Psoas muscle (tissue), 8 donors: ENCODE data around the gene IARS1. TPM values are rescaled to one million over a fixed set of nuclear protein-coding genes. Genes with fewer than 3 reads are reported as not detected.
A peak's percentile ranks its signal among the peaks of the same experiment; 100 is the strongest.

ENCODE experiments used
- ATAC-seq, 4 donors: fragments of 200-7000 bp; cut with Tn5 transposase; one replicate each; pipeline ENCODE4 v1.9.1; 2020; ENCODE audit warnings: moderate library complexity in 3 of 4, mild to moderate bottlenecking in 2 of 4
- DNase-seq, 2 donors: peaks; one replicate each; pipeline ENCODE4 v3.0.0-alpha.2; 2020
- H3K27ac ChIP-seq: fragments of 200-600 bp; one replicate; pipeline ENCODE4 v1.8.0; 2022
- H3K27me3 ChIP-seq, 3 donors: fragments of 200-600 bp in 1 of 3; one replicate each; pipeline versions ENCODE4 v1.6.1 to v1.8.0; 2013 to 2022; ENCODE audit warnings: low read length in 2 of 3, mild to moderate bottlenecking in 2 of 3, moderate library complexity in 1 of 3; ENCODE audit not compliant: insufficient read depth in 3 of 3
- H3K36me3 ChIP-seq, 2 donors: fragments of 200-600 bp in 1 of 2; one replicate each; pipeline versions ENCODE4 v1.6.1 to v1.8.0; 2013 to 2022; ENCODE audit warnings: low read depth in 1 of 2, mild to moderate bottlenecking in 1 of 2, moderate library complexity in 1 of 2; ENCODE audit not compliant: insufficient read depth in 1 of 2
- H3K4me1 ChIP-seq: fragments of 200-600 bp; one replicate; pipeline ENCODE4 v1.8.0; 2022
- H3K4me3 ChIP-seq: fragments of 200-600 bp; one replicate; pipeline ENCODE4 v1.8.0; 2022; ENCODE audit warnings: mild to moderate bottlenecking
- H3K9me3 ChIP-seq: fragments of 200-600 bp; one replicate; pipeline ENCODE4 v1.8.0; 2022
- CTCF ChIP-seq: fragments of 200-600 bp; IDR thresholded peaks from one replicate; pipeline ENCODE4 v1.8.0; 2022; ENCODE audit warnings: antibody characterized with exemption
- WGBS, 3 donors: extraction: QIAGEN DNeasy Blood & Tissue Kit; methylation state at CpG; one replicate each; pipeline versions ENCODE4 v1.1.6 to v1.1.7; 2013; 5-methylcytosine and 5-hydroxymethylcytosine counted together
- intact Hi-C, 2 donors: fragments of 100-400 bp; cut with DNase I; formaldehyde crosslinking; loops; one replicate each; pipeline versions ENCODE4 v1.11.0 to v1.14.2; 2022
- polyA plus RNA-seq, 3 donors: library from polyadenylated mRNA; stranded (reverse); fragments of 200-250 nt; gene quantifications; one replicate each; pipeline ENCODE4 v1.2.3, GENCODE V29; 2013
- total RNA-seq, 4 donors: library from RNA; stranded (reverse); fragmentation: NEBNext Ultra II Directional in 2 of 4; extraction: Animal tissue kit (Norgen Biotek cat#: 25700) in 2 of 4; gene quantifications; one replicate each; pipeline versions ENCODE4 v1.2.1 to v1.2.4, GENCODE V29; 2021 to 2023
- donor health status: healthy with polysubstance abuse.
- donor health status: DM: no; HTN: no; CAD: no; lungs with moderate emphysema.
- donor health status: Bipolar disorder and iron deficiency.
- donor health status: healthy.
- donor health status: DM: yes; HTN: yes; CAD: no.
- donor health status: DM: no; HTN: no; CAD: no.
- donor health status: DM: no; HTN: no; CAD: no.
- donor health status: DM: yes; HTN: yes; CAD: no.

The IARS1 gene
- total and polyA plus RNA-seq, 7 donors: 45.6 to 183 (median 98.5) TPM

- TF ChIP-seq CTCF: no peak
- DNase-seq (no peak), ATAC-seq (no peak)
- 75 to 90% (median 84%) methylated on average over 3 of the region's 3 CpGs for WGBS, 3 donors
- H3K36me3 ChIP-seq: peaks cover 2 to 53% of the 10 kb centered on the region in 2 donors
- intact Hi-C loops: no loop called here
- H3K9me3 ChIP-seq: no peaks in the 10 kb centered on the region
- no peak overlapping the region for H3K4me3 ChIP-seq
- peaks cover 4% of the 10 kb centered on the region for H3K4me1 ChIP-seq
- no peaks in the 10 kb centered on the region for H3K27me3 ChIP-seq
- no peak overlapping the region for H3K27ac ChIP-seq
Observed at GRCh38 chr9:92332577-92333281, 39.2 kb upstream of the IARS1 start.

DNA sequence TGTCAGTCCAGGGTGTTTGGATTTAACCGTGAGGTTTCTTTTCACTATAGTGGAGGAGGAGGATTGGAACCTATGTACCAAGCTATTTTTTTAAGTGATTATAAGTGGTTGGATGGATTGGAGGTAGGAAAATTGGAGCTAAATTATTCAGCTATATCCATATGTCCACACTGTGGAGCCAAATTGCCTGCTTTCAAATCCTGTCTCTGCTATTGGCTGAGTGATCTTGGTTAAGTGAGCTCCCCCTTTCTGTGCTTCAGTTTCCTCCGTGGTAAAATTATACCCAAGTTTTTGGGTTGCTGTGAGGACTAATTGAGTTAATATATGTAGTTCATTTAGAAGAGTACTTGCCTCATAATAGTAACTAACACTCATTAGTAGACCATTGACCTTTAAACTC lies 34.7 kb upstream of the IARS1 start:
- Histone ChIP-seq H3K27ac (no peak overlapping the region), H3K27me3 (no peaks in the 10 kb centered on the region), H3K9me3 (no peaks in the 10 kb centered on the region), H3K4me3 (no peak overlapping the region), H3K36me3 (peaks cover 2 to 11% of the 10 kb centered on the region in 2 donors), H3K4me1 (peaks cover 29% of the 10 kb centered on the region)
- ATAC-seq (no peak), DNase-seq (no peak)
- no peak for TF ChIP-seq CTCF
- WGBS, 3 donors: 41 to 46% (median 43%) methylated on average over 2 of the region's 2 CpGs
- intact Hi-C loops: loop anchor here (5.0 to 10.0 kb wide), 2 partner anchors 307 to 309 kb away; no protein-coding TSS in a partner anchor

GRCh38 chr9:92327283-92327850 lies 33.9 kb upstream of the IARS1 start:
- peak overlapping the region; percentile 86 for H3K4me3 ChIP-seq
- TF ChIP-seq CTCF: no peak
- peaks cover 29% of the 10 kb centered on the region for H3K4me1 ChIP-seq
- no peaks in the 10 kb centered on the region for H3K9me3 ChIP-seq
- 66 to 77% (median 66%) methylated on average over 2 of the region's 2 CpGs for WGBS, 3 donors
- H3K27ac ChIP-seq: no peak overlapping the region
- ATAC-seq (no peak), DNase-seq (no peak)
- peaks cover 4 to 13% of the 10 kb centered on the region in 2 donors for H3K36me3 ChIP-seq
- H3K27me3 ChIP-seq: no peaks in the 10 kb centered on the region
- intact Hi-C loops: loop anchor here (5.0 to 10.0 kb wide), 2 partner anchors 307 to 310 kb away; no protein-coding TSS in a partner anchor

DNA sequence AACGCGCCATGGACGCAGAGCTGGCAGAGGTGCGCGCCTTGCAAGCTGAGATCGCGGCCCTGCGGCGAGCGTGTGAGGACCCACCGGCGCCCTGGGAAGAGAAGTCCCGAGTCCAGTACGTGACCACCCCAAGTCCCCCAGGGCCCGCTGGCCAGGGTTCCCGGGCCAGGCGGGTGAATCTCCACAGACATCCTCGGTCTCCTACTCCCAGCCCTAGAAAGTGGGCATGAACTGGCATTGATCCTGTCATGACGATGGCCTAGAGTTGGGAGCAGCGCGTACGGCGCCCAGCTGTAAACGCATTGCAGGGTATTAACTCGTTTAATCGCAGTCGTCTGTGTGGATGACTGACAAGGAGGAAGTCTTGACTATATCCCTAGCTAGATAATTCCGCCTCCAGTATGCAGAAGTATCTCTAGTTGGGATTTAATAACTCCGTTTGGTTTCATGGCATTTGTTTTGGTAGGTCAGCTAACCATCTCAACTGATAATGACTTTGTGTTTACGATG lies 32.5 kb upstream of the IARS1 start:
- Histone ChIP-seq H3K27me3 (no peaks in the 10 kb centered on the region), H3K4me3 (peak overlapping the region; percentile 86), H3K36me3 (peaks cover 3 to 22% of the 10 kb centered on the region in 2 donors), H3K4me1 (peaks cover 29% of the 10 kb centered on the region), H3K9me3 (no peaks in the 10 kb centered on the region), H3K27ac (peak overlapping the region; percentile 98)
- ATAC-seq (peak in 2 of 4 donors; percentile 16 to 45), DNase-seq (no peak)
- no peak for TF ChIP-seq CTCF
- WGBS, 3 donors: 1% methylated on average over 30 of the region's 30 CpGs
- intact Hi-C loops: loop anchor here (5.0 to 10.0 kb wide), 2 partner anchors 309 to 311 kb away; no protein-coding TSS in a partner anchor
